ENCODE measurements around the gene PRR13. TPM values are rescaled to one million over a fixed set of nuclear protein-coding genes. Genes with fewer than 3 reads are reported as not detected.

Gene PRR13
- total RNA-seq, 1 experiment from 2014 or later: 83.1 TPM

DNA sequence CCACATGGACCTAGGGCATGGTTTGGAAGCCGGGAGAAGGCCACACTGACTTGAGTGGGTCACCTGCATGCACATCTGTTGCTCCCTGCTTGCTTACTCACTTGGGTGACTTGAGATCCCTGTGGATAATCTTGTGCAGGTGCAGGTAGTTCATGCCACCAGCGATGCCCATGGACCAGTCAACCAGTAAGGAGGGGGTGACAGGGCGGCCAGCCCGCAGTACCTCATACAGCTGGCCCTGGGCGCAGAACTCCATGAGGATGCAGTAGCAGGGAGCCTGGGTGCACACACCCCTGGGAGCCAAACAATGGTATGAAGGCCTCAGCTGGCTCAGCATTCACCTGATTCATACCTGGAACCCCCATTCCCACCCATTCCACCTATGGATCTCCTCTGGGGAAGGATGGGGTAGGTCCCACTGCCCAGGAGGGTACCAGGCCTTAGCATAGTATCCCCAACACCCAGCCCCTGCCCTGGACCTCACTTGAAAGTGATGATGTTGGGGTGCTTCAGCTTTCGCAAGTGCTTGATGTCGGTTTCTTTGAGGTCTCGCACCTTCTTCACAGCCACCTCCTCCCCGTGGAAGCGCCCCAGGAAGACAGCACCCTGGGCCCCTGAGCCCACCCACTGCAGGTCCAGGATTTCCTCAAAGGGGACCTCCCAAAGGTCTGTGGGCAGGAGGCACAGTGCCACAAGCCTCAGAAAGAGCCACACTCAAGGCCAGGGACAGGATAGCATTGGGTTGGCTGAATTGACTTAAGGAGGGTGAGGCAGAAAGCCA lies 44.6 kb downstream of the PRR13 start:
- no peak for DNase-seq (ENCODE audit: low spot score)
- in situ Hi-C loops (cut with HindIII; ENCODE audit: low sequenced_read_pairs): no loop called here

DNA sequence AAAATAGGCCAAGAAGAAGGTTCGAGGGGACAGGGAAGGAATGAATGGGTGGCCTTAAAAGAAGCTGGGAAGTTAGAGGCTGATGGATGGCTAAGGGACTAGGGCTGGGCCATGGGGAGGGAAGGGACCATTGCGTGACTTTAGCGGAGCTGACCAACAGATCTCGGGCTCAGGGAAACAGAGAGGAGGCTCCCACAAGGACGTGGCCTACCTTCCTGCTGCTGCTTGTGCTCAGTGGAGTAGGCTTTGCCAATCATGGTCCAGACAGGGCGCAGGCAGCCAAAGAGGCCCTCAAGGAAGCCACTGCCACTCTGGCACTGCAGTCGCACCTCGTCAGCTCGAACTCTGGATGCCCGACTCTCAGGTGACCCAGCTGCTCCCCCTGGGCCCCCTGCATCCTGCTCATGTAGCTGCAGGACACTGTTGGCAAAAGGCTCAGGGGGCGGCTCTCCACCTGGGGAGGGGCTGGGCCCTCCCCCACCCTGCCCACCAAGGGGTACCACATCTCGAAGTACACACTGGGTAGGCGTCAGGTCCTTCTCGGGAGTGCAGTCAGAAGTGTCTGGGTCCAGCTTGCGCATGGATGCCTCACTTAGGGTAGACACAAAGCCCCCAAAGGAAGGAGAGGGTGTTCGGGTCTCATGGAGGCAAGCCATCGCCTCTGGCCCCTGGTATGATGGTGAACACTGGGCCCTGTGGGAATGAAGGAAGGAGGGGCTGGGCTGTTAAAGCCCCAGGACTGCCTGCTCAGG lies 45.4 kb downstream of the PRR13 start:
- in situ Hi-C loops (cut with HindIII; ENCODE audit: low sequenced_read_pairs): no loop called here
- DNase-seq (ENCODE audit: low spot score): peak; percentile 39

DNA sequence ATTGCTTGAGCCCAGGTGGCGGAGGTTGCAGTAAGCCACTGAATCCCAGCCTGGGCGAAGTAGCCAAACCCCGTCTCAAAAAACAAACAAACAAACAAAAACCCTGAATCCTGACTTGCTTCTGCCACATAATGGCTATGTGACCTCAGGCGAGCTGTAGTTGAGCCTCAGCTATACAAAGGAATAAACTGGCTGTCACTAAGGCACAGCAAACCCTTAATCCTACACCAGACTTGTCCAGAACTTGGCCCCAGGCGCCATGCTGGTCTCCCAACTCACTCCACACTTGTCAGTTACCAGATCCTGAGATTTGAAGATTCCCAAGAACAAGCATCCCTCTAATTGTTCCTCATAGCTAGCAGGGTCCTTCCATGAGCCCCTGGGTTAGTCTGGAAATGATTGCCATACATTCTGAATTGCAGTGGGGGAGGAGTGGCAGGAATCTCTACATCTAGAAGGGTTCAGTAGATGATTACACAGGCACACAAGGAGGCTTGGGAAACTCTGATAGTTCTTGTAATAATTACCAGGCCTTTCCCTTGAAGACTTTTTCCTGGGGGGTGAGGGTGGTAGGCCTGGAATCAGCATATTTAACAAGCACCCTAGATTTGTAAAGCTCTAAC lies 47.8 kb downstream of the PRR13 start:
- no peak for DNase-seq (ENCODE audit: low spot score)
- in situ Hi-C loops (cut with HindIII; ENCODE audit: low sequenced_read_pairs): no loop called here

DNA sequence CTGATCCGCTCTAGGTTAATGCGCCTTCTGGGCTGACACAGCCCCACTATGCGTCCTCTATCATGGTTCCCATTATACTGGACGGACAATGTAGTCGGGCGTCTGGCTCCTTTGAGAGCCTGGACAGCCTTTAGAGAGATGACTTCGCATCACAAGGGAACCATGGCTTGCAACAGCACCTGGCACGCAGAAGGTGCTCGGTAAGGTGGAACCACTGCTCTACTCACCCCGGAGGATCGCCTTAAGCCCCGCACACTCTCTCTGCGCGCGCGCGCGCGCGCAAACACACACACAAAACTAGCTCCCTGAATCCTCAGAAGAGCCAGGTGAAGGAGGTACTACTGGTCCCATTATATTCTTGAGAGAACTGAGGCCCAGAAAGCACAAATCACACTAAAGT lies 50.7 kb downstream of the PRR13 start:
- no peak for DNase-seq (ENCODE audit: low spot score)
- in situ Hi-C loops (cut with HindIII; ENCODE audit: low sequenced_read_pairs): no loop called here

DNA sequence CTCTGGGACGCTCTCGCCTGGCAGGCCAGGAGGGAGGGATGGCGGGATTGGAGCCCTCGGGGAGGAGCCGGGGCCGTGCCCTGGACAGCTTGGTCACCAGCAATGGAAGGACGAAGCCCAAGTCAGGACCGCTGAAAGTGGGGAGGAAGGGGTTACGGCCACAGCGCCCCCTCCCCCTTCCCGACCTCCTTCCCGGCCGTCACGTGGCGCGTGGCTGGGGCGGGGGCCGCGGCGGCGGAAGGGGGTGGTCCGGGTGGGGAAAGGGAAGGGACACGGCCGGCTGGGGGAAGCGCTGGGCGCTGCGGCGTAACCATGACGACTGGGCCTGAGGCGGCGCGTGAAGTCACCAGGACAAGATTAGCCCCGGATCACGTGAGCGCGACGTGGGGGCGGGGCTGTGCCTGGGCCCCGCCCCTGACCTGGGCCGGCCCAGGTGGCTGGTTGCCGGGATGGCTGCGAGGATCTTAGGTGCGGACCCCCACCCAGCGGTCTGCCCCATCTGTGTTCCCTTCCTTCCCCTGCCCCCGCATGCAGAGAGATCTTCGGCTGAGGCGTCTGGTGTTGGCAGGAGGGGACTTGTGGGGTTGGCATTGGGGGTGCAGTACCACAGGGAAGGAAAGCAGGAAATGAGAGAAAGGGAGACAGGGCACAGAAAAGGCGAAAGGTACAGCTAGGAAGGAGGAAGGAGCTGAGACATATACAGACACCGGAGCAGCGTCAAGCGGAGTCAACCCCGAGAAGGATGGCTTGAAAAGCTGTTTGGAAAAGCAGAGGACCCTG lies 51.5 kb downstream of the PRR13 start:
- in situ Hi-C loops (cut with HindIII; ENCODE audit: low sequenced_read_pairs): no loop called here
- peak; percentile 93 for DNase-seq (ENCODE audit: low spot score)

DNA sequence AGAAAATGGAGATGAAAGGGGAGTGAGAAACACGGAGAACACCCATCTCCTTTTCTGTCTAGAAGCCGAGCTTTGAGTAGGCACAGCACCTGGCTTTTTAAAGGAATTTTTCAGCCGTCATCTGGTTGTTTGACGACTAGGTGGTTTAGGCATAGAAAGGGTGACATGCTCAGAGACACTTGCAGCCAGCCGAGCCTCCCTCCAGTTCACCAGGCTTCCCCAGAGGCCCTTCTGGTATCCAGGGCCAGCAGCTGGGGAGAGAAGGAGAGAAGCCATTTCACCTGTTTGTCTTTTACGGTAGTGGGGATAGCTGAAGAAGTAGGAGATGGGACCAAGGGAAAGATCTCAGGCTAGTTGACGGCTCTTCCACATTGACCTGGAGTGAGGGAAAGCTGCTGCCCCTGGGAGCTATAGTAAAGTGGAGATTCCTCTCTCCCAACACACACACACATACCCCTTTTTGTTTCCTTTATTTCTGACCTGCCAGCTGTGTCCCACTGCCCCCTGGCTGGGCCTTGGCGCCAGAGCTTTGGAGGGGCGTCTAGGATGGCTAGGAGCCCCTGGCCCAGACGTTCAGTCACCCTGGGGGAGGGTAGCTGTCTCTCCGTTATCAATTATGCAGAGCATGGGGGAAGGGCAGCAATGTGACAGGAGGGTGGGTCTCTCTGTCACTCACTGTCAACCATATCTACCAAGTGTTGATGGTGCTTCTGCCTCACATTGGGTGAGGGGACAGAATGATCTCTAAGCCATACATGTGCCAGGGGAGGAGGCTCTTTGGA lies 52.3 kb downstream of the PRR13 start:
- no peak for DNase-seq (ENCODE audit: low spot score)
- in situ Hi-C loops (cut with HindIII; ENCODE audit: low sequenced_read_pairs): no loop called here

Other genes starting within 250 kb of the PRR13 start
- 0.41 and 0.49 TPM in 2 replicates for gene ITGB7, start 234.5 kb upstream of the PRR13 start, total RNA-seq (2014; rRNA removed; shearing (Covaris generic))
- gene RARG, start 209.5 kb upstream of the PRR13 start, total RNA-seq (2014; rRNA removed; shearing (Covaris generic)): 48.6 and 58.9 TPM in 2 replicates
- 21.8 and 23.1 TPM in 2 replicates for gene ESPL1, start 173.4 kb upstream of the PRR13 start, total RNA-seq (2014; rRNA removed; shearing (Covaris generic))
- gene PFDN5, start 146.2 kb upstream of the PRR13 start, total RNA-seq (2014; rRNA removed; shearing (Covaris generic)): 302 and 381 TPM in 2 replicates
- gene MYG1, start 142.0 kb upstream of the PRR13 start, total RNA-seq (2014; rRNA removed; shearing (Covaris generic)): 43.8 and 43.9 TPM in 2 replicates
- gene AAAS, start 120.1 kb upstream of the PRR13 start, total RNA-seq (2014; rRNA removed; shearing (Covaris generic)): 103 and 105 TPM in 2 replicates
- gene SP7, start 105.4 kb upstream of the PRR13 start, total RNA-seq (2014; rRNA removed; shearing (Covaris generic)): 0.41 TPM in 1 of 2 replicates, not detected in the other
- gene SP1, start 61.6 kb upstream of the PRR13 start, total RNA-seq (2014; rRNA removed; shearing (Covaris generic)): 26.6 and 40.0 TPM in 2 replicates
- not detected in 2 replicates for gene AMHR2, start 17.9 kb upstream of the PRR13 start, total RNA-seq (2014; rRNA removed; shearing (Covaris generic))
- gene PCBP2, start 10.4 kb downstream of the PRR13 start, total RNA-seq (2014; rRNA removed; shearing (Covaris generic)): 144 and 145 TPM in 2 replicates
- gene MAP3K12, start 57.7 kb downstream of the PRR13 start, total RNA-seq (2014; rRNA removed; shearing (Covaris generic)): 29.5 and 32.8 TPM in 2 replicates
- gene TARBP2, start 59.5 kb downstream of the PRR13 start, total RNA-seq (2014; rRNA removed; shearing (Covaris generic)): 117 and 119 TPM in 2 replicates
- 10.7 TPM in 1 of 2 replicates, not detected in the other for gene NPFF, start 65.8 kb downstream of the PRR13 start, total RNA-seq (2014; rRNA removed; shearing (Covaris generic))
- gene ATF7, start 184.6 kb downstream of the PRR13 start, total RNA-seq (2014; rRNA removed; shearing (Covaris generic)): 11.6 and 12.4 TPM in 2 replicates
- gene ATP5MC2, start 234.3 kb downstream of the PRR13 start, total RNA-seq (2014; rRNA removed; shearing (Covaris generic)): 219 and 225 TPM in 2 replicates